Skeletal muscle tissue (tissue), 4 donors: ENCODE measurements around the gene RGL3. TPM values are rescaled to one million over a fixed set of nuclear protein-coding genes. Genes with fewer than 3 reads are reported as not detected.
"Not testable (repeated sequence)": the region's sequence is repeated elsewhere in the genome, so short reads cannot be mapped to it uniquely, and the experiment has no call there.

Experiments used
- H3K27ac ChIP-seq: one replicate; pipeline ENCODE4 v1.7.0; 2013; ENCODE audit warnings: mild to moderate bottlenecking, low read depth, low read length, inconsistent platforms
- H3K27me3 ChIP-seq, 3 donors: one replicate each; pipeline ENCODE4 v1.7.0; 2013; ENCODE audit warnings: low read length in 3 of 3; ENCODE audit not compliant: control insufficient read depth in 3 of 3, insufficient read depth in 3 of 3
- H3K36me3 ChIP-seq, 3 donors: one replicate each; pipeline ENCODE4 v1.7.0; 2013; ENCODE audit warnings: low read length in 3 of 3; ENCODE audit not compliant: control insufficient read depth in 3 of 3, insufficient read depth in 3 of 3
- H3K4me1 ChIP-seq, 3 donors: one replicate each; pipeline ENCODE4 v1.7.0; 2013; ENCODE audit warnings: low read length in 3 of 3, mild to moderate bottlenecking in 3 of 3; ENCODE audit not compliant: control insufficient read depth in 3 of 3, insufficient read depth in 3 of 3
- H3K4me3 ChIP-seq, 3 donors: one replicate each; pipeline ENCODE4 v1.7.0; 2013; ENCODE audit warnings: low read length in 3 of 3
- H3K9ac ChIP-seq, 3 donors: one replicate each; pipeline ENCODE4 v1.7.0; 2013; ENCODE audit warnings: low read length in 3 of 3, mild to moderate bottlenecking in 3 of 3, moderate library complexity in 2 of 3, low read depth in 1 of 3
- H3K9me3 ChIP-seq, 3 donors: one replicate each; pipeline ENCODE4 v1.7.0; 2013; ENCODE audit warnings: low read length in 3 of 3; ENCODE audit not compliant: control insufficient read depth in 3 of 3
- total RNA-seq: library from RNA; depleted of rRNA; stranded (reverse); fragments of >200 nt; gene quantifications from one replicate; pipeline ENCODE4 v1.2.3, GENCODE V29; 2014
- donor health status: Osteomylitis.

The RGL3 gene
- total RNA-seq, 1 donor from 2014 or later, result not detected

DNA sequence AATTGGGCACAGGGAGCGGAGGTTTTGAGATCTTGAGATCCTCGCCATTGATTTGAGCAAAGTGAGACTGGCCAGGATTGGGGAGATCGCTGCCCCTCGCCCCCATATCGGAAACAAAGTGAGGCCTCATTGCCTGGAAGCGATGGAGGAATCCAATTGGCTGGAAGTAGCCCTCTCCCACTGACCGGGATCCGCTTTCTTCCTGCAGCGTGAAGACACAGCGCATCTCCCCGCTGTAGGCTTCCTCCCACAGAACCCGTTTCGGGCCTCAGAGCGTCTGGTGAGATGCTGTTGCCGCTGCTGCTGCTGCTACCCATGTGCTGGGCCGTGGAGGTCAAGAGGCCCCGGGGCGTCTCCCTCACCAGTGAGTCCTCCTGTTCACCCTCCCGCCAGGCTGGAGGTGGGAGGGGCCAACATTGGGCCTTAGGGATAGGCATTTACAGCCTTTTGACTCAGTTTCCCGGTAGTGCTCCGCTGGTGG, 16.8 kb upstream of the RGL3 start:
- H3K9ac ChIP-seq, result peak overlapping the region; percentile 72 to 91 (median 91)
- H3K4me1 ChIP-seq, result peaks cover 16 to 21% (median 17%) of the 10 kb centered on the region in 3 donors
- no peaks in the 10 kb centered on the region for H3K9me3 ChIP-seq
- H3K27ac ChIP-seq, result peak overlapping the region; percentile 70
- peak overlapping the region; percentile 97 to 99 (median 99) for H3K4me3 ChIP-seq
- no peaks in the 10 kb centered on the region for H3K27me3 ChIP-seq
- H3K36me3 ChIP-seq, result peaks cover 18 to 23% (median 22%) of the 10 kb centered on the region in 3 donors

GRCh38 chr19:11435057-11435832, 16.1 kb upstream of the RGL3 start, which contains the start of the genes ODAD3 and PRKCSH:
Gene ODAD3 (minus strand): TSS chr19:11435121. CDS start chr19:11435016, 105 bp downstream.
Gene PRKCSH (plus strand): TSS chr19:11435635. CDS start chr19:11436118, 483 bp downstream.
- H3K4me1 ChIP-seq, result peaks cover 16 to 21% (median 17%) of the 10 kb centered on the region in 3 donors
- peak within 1 kb of the TSS; percentile 70 for H3K27ac ChIP-seq
- peak within 1 kb of the TSS; percentile 72 to 91 (median 91) for H3K9ac ChIP-seq
- H3K36me3 ChIP-seq, result peaks cover 16 to 23% (median 20%) of the 10 kb centered on the region in 3 donors
- H3K27me3 ChIP-seq, result peaks cover 0 to 6% (median 0%) of the 10 kb centered on the region in 3 donors
- peak within 1 kb of the TSS; percentile 97 to 99 (median 99) for H3K4me3 ChIP-seq
- no peaks in the 10 kb centered on the region for H3K9me3 ChIP-seq

DNA sequence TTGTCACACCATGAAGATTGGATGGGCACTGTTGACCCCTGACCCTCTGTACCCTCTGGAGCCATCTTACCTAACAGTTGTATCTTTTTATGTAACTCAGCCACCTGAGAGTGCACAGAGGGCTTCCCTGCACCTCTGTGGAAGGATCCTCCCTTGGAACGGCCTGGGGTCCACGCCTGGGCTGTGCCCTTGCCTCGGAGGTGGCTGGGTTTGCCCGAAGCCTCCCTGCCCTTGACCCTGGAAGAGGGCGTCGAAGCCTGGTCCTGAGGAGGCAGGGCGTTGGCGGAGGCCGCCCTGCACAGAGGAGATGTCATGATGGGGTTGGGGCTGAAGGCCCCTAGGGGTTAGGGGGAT, 15.6 kb upstream of the RGL3 start:
- Histone ChIP-seq H3K9me3 (no peaks in the 10 kb centered on the region), H3K9ac (peak overlapping the region; percentile 45 to 91 (median 65)), H3K27me3 (peaks cover 0 to 6% (median 0%) of the 10 kb centered on the region in 3 donors), H3K27ac (peak overlapping the region; percentile 70), H3K4me1 (peaks cover 16 to 21% (median 17%) of the 10 kb centered on the region in 3 donors), H3K36me3 (peaks cover 16 to 20% (median 20%) of the 10 kb centered on the region in 3 donors), H3K4me3 (peak overlapping the region; percentile 97 to 99 (median 99))

GRCh38 chr19:11433526-11433925, 14.4 kb upstream of the RGL3 start:
- H3K9me3 ChIP-seq, H3K9ac ChIP-seq, H3K27me3 ChIP-seq, H3K27ac ChIP-seq, H3K4me3 ChIP-seq: not testable (repeated sequence)
- Histone ChIP-seq H3K36me3 (peaks cover 10 to 19% (median 15%) of the 10 kb centered on the region in 3 donors), H3K4me1 (peaks cover 16 to 21% (median 17%) of the 10 kb centered on the region in 3 donors)

DNA sequence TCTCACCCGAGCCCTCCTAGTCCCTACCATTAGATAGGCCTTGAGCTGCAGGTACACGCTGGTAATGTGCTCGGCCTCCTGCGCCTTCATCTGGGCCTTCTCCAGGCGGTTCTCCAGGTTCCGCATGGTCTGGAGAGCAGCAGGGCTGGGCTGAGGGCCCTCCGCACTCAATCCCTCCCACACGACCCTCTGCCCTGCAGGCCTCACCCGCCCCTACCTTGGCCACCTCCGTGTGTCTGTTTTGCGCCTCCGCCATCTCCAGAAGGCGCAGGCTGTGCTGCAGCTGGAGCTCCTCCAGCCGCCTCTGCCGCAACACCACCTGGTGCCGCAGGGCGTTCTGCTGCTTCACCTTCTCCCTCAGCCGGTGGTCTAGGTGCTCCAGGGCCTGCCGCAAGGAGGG, 7.5 kb upstream of the RGL3 start:
- no peaks in the 10 kb centered on the region for H3K9me3 ChIP-seq
- no peak overlapping the region for H3K9ac ChIP-seq
- peaks cover 0 to 10% (median 6%) of the 10 kb centered on the region in 3 donors for H3K4me1 ChIP-seq
- no peak overlapping the region for H3K27ac ChIP-seq
- peaks cover 16 to 29% (median 21%) of the 10 kb centered on the region in 3 donors for H3K27me3 ChIP-seq
- no peak overlapping the region for H3K4me3 ChIP-seq
- no peaks in the 10 kb centered on the region for H3K36me3 ChIP-seq

GRCh38 chr19:11425719-11426457, 6.8 kb upstream of the RGL3 start:
- Histone ChIP-seq H3K4me3 (no peak overlapping the region), H3K9ac (no peak overlapping the region), H3K27me3 (peaks cover 24 to 37% (median 29%) of the 10 kb centered on the region in 3 donors), H3K27ac (no peak overlapping the region), H3K4me1 (peaks cover 1 to 16% (median 14%) of the 10 kb centered on the region in 3 donors), H3K9me3 (no peaks in the 10 kb centered on the region), H3K36me3 (no peaks in the 10 kb centered on the region)

- Histone ChIP-seq H3K4me1 (peaks cover 7 to 20% (median 16%) of the 10 kb centered on the region in 3 donors), H3K36me3 (no peaks in the 10 kb centered on the region), H3K9me3 (no peaks in the 10 kb centered on the region), H3K27me3 (peaks cover 40 to 48% (median 46%) of the 10 kb centered on the region in 3 donors), H3K9ac (no peak overlapping the region), H3K27ac (no peak overlapping the region), H3K4me3 (no peak overlapping the region)
Observed at GRCh38 chr19:11423791-11424181, 4.7 kb upstream of the RGL3 start.

GRCh38 chr19:11423164-11423790, 4.2 kb upstream of the RGL3 start:
- H3K27me3 ChIP-seq, result peaks cover 45 to 53% (median 50%) of the 10 kb centered on the region in 3 donors
- H3K4me1 ChIP-seq, result peaks cover 8 to 23% (median 16%) of the 10 kb centered on the region in 3 donors
- no peaks in the 10 kb centered on the region for H3K9me3 ChIP-seq
- H3K4me3 ChIP-seq, result no peak overlapping the region
- H3K36me3 ChIP-seq, result no peaks in the 10 kb centered on the region
- H3K9ac ChIP-seq, result no peak overlapping the region
- no peak overlapping the region for H3K27ac ChIP-seq

- Histone ChIP-seq H3K9me3 (no peaks in the 10 kb centered on the region), H3K36me3 (no peaks in the 10 kb centered on the region), H3K4me1 (peaks cover 8 to 23% (median 16%) of the 10 kb centered on the region in 3 donors), H3K27me3 (peaks cover 45 to 60% (median 50%) of the 10 kb centered on the region in 3 donors), H3K27ac (no peak overlapping the region), H3K9ac (peak overlapping the region in 1 of 3 donors; percentile 40), H3K4me3 (peak overlapping the region in 1 of 3 donors; percentile 41)
Observed at GRCh38 chr19:11422163-11423065, 3.3 kb upstream of the RGL3 start.
